Measurements from ENCODE around the gene LMX1B.
"Not testable (repeated sequence)": the region's sequence is repeated elsewhere in the genome, so short reads cannot be mapped to it uniquely, and the experiment has no call there.

LMX1B gene

GRCh38 chr9:126720661-126721563 lies 107.2 kb downstream of the LMX1B start:
- no peak for DNase-seq

- DNase-seq, result no peak
Observed at GRCh38 chr9:126721564-126721981, 107.8 kb downstream of the LMX1B start.

DNA sequence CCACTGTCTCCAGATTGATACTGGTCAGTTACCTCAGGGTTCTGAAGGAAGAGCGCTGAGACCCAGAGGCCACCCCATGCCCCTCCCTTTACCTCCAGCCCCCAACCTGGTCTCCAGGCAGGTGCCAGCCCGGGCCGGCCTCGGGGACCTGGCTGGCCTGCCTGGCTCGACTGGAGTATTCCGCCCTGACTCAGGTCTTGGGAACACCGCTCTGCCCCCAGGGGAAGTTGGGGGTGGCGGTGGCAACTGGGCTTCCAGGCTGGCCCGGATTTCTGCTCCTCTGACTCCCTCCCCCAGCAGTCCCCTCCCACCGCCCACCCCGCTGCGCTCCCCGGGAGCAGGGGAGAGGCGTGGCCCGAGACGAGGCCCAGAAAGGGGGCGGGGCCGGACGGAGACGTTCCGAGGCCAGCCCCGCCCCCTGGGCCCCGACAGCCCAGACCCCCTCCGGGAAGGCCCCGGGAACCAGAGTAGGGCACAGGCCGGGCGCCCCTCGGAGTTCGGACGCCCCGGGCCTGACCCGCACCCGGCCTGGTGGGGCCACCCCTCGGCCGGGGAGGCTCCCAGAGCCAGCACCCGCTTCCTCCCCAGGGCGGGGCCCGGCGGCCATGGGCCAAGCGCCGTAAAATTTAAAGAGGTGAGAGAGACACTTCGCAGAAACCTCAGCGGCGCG lies 108.7 kb downstream of the LMX1B start:
- DNase-seq, result peak; percentile 85

GRCh38 chr9:126722922-126723806 lies 109.4 kb downstream of the LMX1B start:
- DNase-seq, result peak; percentile 76

GRCh38 chr9:126723807-126724172 lies 110.1 kb downstream of the LMX1B start:
- DNase-seq, result no peak

GRCh38 chr9:126724226-126724625 lies 110.5 kb downstream of the LMX1B start:
- no peak for DNase-seq

GRCh38 chr9:126725485-126725884 lies 111.8 kb downstream of the LMX1B start:
- not testable (repeated sequence) for DNase-seq

GRCh38 chr9:126728210-126728609 lies 114.5 kb downstream of the LMX1B start:
- DNase-seq, result not testable (repeated sequence)

GRCh38 chr9:126730592-126730991 lies 116.9 kb downstream of the LMX1B start:
- not testable (repeated sequence) for DNase-seq

DNA sequence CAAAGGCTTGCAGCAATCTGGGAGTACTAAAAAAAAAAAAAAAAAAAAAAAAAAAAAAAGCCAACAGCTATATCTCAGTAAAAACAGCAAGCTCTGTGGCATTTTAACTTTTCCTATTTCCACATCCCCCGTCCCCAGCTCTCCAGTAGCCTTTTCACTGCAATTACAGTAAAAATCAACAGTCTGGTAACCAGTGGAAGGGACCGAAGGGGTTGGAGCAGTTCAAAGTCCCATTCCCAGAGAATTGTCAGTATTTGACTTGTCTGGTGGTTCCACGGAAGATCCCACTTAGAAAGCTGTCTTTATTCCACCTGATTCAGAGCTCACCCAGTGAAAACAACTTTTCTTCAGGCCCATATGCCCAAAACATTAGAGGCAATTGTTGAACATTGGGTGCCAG lies 119.3 kb downstream of the LMX1B start:
- no peak for DNase-seq

DNA sequence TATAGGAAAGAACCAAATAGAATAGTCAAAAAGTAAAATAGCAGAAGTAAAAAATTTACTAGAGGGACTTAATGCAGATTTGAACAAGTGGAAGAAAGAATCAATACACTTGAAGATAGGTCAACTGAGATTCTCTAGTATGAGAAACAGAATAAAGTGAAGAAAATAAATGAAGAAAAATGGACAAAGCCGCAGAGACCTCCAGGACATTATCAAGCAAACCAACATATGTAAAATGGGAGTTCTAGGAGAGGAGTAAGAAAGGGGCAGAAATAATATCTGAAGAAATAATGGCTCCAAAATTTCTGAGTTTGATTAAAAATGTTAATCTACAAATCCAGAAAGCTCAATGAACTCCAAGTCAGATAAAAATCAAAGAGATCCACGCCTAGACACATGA lies 121.1 kb downstream of the LMX1B start:
- DNase-seq, result no peak

- no peak for DNase-seq
Observed at GRCh38 chr9:126735482-126735881, 121.8 kb downstream of the LMX1B start.

GRCh38 chr9:126738553-126738952 lies 124.8 kb downstream of the LMX1B start:
- no peak for DNase-seq

- DNase-seq, result no peak
Observed at GRCh38 chr9:126743041-126743440, 129.3 kb downstream of the LMX1B start.

DNA sequence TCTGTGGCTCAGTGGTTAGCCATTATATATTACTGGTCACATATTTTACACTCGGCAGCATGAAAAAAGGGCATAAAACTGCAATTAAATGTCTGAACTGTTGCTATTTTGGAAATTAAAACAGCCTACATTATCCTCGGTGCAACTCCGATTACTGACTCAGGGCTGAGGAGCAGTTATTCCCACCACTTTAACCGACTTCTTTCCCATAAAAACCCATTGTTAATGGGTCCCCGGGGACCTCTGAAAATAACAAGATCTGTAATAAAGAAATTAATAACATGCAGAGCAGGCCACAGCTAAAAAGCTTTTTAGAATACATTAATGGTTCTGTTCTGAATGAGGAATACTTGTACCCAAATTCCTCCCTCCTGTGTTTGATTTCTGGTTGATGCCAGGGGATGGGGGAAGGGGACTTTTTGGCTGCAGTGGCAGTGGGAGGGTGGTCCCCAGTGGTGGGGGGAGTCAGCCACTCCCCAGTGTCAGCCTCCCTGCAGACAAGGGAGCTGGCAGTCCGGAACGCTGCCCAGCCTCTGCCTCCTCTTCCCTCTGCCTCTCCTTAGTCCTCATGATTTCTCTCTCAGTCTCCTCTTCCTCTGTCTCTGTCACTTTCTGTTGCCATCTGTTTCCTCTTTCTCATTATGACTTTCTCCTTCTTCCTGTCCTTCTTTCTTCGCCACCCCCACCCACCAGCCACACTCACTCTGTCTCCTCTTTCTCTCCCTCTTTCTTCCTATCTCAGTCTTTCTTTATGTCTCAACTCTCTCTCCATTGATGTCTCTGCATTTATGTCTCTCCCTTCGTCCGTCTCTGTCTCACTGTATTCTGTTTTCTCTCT lies 132.1 kb downstream of the LMX1B start:
- no peak for DNase-seq
